Measurements from ENCODE around the gene ARL10.

Gene ARL10

GRCh38 chr5:176413255-176413565 is 47.9 kb downstream of the ARL10 start:
- no peak for DNase-seq

GRCh38 chr5:176413709-176414191 is 48.5 kb downstream of the ARL10 start:
- no peak for DNase-seq

GRCh38 chr5:176414704-176415103 is 49.4 kb downstream of the ARL10 start:
- DNase-seq, result no peak

DNA sequence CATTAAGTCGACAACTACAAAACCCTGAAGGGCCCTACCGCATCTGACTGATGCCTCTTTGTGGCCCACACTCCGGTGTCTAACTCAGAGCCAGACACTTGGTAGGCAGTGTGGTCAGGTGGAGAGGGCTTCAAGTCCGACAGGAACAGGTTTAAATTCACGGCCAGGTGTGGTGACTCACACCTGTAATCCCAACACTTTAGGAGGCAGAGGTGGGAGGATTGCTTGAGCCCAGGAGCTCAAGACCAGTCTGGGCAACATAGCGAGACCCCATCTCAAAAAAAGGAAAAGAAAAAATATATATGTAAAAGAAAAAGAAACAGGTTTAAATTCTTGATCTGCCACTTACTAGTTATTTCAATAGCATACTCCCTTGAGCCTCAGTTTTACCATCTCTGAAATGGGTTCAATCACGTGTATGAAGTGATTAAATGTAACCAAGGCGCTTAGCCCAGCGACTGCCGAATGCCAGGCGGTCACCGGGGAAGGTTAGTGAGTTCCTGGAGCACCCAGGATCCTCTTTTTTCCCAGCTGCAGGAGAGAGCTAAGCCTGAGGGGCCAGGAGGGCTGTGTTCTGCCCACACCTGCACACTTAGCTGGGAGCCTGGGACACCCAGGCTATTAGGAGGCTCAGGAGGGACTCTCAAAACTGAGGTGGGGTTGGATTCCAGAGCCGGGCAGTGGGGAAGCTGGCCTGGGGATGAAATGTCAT is 50.1 kb downstream of the ARL10 start:
- DNase-seq, result peak in 2 of 3 donors; percentile 18 to 31

GRCh38 chr5:176415952-176416924 is 51.0 kb downstream of the ARL10 start, which contains the start of gene CLTB:
TSS of gene CLTB (minus strand) at chr5:176416539. CDS start at chr5:176416363, 176 bp downstream.
- peak; percentile 91 to 99 (median 97) for DNase-seq

GRCh38 chr5:176416965-176417364 is 51.7 kb downstream of the ARL10 start:
- no peak for DNase-seq

- no peak for DNase-seq
These were observed 53.0 kb downstream of the ARL10 start for GRCh38 chr5:176418251-176418650.

- DNase-seq, result no peak
These were observed 54.8 kb downstream of the ARL10 start for GRCh38 chr5:176420086-176420485.

GRCh38 chr5:176420972-176421544 is 55.8 kb downstream of the ARL10 start:
- peak; percentile 20 to 32 (median 25) for DNase-seq

GRCh38 chr5:176424181-176424580 is 58.9 kb downstream of the ARL10 start:
- DNase-seq, result peak in 1 of 3 donors; percentile 2

DNA sequence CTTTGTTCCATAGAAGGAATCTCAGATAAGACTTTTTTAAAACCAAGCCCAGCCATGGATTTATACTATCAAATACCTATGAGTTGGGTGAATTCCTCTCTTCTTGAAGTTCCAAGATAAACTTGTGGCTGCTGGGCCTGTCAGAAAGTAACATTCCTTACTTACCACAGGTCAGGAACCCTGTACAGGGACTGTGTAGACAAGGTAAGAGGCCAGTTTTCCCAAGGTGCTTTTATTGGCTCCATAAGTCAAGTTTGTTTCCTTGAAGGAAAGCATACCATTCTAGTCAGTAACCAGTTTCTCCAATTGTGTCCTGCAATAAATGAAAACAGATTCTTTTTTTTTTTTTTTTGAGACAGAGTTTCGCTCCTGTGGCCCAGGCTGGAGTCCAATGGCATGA is 59.9 kb downstream of the ARL10 start:
- DNase-seq, result peak in 1 of 3 donors; percentile 14

DNA sequence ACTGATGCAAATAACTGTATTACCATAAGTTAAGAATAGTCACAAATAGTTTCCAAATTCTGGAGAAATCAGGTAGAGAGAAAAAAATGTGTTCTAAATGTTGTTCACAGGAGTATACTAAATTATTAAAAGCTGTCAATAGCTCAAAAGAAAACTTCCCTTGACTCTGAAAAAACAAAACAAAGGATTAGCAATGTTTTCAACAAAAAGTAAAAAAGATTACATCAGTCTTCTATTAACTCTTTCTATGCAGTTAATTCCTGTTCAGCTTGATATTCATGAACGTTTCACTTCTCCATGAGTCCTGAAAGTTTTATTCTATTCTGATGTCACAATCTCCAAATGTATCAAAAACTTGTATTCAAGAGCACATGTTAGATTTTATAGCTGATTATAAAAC is 60.5 kb downstream of the ARL10 start:
- peak in 1 of 3 donors; percentile 4 for DNase-seq

DNA sequence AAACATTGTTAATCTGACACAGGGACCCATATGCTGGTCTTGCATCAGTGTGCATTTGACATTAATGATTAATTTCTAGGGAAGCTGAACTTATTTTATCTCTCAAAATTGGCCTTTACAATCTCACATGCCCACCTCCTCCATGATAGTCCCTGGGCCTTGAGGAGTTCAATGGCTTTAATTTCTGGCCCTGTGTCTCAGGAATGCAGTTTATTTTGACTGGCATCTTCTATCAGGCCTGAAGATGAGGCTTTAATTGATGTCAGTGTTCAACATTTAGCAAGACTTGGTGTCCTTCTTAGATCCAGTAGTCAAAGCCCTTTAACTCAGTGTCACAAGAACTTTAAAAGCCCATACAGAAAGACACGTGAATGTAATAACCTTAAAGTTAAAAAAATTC is 61.6 kb downstream of the ARL10 start:
- peak in 1 of 3 donors; percentile 5 for DNase-seq

DNA sequence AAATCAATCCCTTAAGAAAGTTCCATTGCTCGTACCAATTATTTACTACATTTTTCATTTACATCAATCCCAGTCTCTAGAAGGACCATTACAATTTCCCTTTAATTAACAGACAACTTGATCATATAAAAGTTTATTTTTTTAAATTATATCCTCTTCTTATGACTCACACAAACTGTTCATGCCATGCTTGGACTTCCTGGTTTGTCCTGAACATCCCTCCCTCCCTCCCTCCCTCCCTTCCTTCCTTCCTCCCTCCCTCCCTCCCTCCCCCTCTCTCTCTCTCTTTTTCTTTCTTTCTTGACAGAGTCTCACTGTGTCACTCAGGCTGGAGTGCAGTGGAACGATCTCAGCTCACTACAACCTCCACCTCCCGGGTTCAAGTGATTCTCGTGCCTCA is 62.7 kb downstream of the ARL10 start:
- peak in 1 of 3 donors; percentile 20 for DNase-seq

- DNase-seq, result peak in 1 of 3 donors; percentile 16
These were observed 64.7 kb downstream of the ARL10 start for GRCh38 chr5:176429972-176430371.
